Right kidney (tissue), 1 donor: ENCODE measurements around the gene MAP4K2.
A peak's percentile ranks its signal among the peaks of the same experiment; 100 is the strongest.

ENCODE experiments used
- DNase-seq: peaks from one replicate; pipeline ENCODE4 v3.0.0-alpha.2; 2016

Gene MAP4K2

DNA sequence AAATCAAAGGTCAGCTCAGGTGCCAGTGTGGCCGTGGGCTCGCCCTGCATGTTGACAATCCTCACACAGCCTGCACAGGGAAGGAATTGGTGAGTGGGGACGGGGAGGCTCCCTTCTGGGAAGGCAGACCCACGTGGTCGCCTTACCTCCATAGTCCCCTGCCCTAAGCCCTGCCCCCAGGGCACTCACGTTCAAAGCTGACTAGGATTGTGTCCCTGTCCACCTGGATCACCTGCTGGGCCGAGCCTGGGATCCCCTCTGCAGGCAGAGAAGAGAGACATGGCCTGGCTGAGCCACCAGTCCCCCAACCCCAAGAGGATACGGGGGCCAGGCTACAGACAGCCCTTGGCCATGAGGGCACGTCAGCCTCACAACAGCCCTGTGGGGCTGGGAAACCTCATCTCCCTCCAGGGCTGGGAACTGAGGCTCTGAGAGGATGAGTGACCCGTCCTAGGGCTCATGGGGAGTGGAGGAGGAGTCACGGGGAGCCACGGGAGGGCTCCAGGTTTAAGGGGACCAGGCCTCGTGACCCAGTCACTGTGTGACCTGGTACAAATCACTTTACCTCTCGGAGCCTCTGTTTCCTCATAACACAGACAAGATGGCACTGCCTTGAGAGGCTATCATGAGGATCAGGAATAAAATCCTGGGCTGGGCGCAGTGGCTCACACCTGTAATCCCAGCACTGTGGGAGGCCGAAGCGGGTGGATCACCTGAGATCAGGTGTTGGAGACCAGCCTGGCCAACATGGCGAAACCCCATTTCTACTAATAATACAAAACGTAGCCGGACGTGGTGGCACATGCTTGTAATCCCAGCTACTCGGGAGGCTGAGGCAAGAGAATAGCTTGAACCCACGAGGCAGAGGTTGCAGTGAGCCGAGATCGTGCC, 12.6 kb downstream of the MAP4K2 start:
- DNase-seq: no peak

DNA sequence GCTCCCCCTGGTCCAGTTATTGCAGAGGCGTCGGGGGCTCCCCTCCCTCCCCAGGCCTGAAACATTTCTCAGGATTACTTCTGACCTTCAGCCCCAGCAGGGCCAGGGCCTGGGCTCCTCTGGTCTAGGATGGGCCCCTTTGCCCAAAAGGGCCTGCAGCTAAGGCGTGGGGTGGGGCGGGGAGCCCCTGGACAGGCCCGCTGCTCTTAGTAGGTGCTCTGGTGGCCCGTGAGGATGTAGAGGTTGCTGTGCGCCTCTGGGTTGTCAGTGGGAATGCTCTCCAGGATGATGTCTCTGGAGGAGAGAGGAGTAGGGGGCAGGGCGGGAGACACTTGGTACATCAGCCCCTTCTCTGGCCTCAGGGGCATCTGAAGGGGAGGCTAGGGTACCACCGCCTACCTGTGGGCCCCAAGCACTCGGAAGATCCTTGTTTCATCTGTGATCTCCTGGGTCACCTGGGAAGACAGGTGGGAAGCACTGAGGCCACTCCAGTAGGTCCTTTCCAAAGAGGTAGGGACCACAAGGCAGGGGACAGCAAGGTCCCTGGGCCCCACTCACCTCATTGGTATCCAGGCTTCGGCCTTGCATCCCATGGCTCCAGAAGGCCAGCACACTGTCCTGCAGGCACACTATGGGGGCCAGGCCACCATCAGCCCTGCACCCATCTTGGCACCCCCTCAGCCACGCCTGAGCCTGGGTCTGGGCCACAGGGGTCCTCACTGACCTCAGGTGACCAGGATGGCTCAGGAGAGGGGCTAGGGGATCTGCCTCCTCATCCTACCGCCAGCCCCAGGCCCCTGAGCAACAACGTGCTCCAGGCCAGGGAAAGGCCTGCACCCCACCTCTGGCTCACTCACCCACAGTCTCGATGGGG, 13.4 kb downstream of the MAP4K2 start:
- no peak for DNase-seq

DNA sequence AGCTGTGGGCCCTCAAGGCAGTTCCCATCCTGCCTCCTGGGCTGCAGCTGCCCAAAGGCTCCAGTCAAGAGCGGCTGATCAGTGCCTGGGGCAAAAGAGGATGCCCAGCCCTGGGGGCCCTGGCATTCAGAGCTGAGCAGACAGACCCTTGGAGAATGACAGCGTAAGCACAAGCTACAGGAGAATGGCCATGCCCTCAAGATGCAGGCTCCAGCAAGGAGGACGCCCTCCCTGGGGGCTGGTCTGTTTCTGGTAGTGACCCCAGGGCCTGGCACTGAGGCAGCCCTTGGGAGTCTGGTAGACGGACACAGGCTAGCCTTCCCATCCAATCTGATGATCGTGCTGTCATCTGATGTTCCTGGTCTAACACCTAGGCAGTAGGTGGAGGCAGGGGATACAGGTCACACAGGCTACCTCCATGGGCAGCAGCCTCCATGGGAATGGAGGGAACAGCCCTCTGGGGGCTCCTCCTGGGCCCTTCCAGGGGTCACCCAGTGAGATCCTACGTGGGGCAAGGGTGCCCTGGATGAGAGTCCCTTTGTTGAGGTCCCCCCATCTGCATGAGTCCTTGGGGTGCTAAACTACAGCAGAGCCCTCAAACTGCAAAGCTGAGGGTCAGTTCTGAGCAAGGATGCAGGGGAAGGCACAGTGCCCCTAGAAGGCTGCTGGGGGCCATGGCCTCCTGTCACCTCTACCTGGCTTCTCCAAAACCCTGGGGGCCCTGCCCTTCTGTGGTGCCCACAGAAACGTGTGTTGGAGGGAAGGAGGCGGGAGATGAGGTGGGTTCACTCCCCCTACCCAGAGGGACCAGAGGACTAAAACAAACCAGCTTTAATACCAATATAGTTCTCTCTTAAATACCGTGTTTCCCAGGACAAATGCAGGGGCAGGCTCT, 14.4 kb downstream of the MAP4K2 start:
- no peak for DNase-seq

DNA sequence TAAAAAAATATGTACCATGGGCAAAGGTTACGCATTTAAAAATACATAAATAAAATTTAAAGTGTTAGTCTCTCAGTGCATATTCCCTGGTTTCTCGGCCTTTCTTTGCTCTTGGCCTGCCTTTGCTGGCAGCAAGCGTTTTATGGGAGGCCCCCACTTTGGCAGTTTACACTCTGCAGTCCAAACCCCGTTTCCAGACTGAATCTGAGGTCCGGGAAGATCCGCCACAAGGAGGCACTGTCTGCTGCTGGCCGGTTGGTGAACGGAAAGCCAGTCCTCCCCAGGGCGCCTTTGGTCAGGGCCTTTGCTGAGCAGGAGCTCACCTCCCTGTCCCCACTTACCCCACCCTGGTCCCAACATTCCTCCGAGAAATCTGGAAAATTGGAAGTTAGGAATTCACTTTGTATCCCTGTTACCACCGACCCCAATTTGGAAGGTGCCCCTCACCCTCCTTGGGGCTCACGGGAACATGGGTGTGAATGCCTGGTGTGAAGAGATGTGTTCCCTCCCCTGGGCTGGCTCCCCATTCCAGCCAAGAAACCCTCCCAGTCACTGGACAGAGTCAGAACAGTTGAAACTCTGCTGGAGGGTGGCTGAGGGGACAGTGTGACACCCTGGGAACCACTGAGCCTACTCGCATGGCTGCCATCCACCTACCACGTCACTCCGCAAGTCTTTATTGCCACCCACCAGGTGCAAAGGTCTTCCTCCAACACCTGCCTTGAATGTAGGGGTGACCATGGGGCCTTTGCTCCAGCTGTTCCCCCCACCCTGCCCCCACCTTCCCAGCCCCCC, 15.3 kb downstream of the MAP4K2 start:
- no peak for DNase-seq

DNA sequence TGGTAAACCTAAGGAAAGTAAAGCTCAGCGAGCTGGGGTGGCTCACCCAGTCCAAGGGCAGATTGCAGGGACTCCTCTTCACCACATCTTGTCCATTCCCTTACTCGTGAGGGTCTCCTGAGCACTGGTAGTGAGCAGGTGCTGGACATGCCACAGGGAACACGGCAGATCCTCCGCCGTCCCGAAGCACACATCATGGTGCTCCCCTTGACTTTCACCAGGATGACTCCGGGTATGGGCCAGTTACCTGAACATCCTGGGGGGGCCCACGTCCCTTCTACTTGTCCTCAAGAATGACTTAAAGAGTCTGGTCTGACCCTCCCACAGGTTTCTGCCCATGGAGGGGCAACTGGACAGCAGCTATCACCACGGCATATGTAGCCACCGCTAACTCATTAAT, 16.7 kb downstream of the MAP4K2 start:
- no peak for DNase-seq

DNA sequence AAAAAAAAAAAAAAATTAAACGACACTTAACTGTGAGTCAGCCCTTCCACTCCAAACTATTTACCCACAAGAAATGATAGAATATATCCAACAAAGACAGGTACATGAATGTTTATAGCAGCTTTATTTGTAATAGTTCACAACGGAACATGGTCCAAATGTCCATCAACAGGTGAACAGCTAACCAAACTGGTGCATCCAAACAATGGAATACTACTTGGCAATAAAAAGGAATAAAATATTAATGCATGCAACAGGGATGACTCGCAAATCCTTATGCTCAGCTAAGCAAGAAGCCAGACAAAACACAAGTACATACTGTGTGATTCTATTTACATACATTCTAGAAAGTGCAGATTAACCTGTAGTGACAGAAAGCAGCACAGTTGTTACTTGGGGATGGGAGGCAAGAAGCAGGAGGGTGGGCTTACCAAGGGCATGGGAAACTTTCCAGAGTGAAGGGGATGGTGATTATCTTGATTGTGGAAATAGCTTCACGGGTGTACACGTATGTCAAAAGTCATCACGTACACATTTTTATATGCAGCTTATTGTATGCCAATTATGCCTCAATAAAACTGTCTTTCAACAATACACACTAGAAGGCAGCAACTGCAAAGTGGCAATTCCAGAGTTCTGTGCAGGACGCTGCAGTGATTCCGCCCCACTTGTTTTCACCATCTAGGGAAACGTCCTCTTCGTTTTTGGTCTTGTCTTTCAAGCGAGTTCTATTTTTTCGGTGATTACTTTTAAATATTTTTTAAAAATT, 18.0 kb downstream of the MAP4K2 start:
- DNase-seq: no peak

DNA sequence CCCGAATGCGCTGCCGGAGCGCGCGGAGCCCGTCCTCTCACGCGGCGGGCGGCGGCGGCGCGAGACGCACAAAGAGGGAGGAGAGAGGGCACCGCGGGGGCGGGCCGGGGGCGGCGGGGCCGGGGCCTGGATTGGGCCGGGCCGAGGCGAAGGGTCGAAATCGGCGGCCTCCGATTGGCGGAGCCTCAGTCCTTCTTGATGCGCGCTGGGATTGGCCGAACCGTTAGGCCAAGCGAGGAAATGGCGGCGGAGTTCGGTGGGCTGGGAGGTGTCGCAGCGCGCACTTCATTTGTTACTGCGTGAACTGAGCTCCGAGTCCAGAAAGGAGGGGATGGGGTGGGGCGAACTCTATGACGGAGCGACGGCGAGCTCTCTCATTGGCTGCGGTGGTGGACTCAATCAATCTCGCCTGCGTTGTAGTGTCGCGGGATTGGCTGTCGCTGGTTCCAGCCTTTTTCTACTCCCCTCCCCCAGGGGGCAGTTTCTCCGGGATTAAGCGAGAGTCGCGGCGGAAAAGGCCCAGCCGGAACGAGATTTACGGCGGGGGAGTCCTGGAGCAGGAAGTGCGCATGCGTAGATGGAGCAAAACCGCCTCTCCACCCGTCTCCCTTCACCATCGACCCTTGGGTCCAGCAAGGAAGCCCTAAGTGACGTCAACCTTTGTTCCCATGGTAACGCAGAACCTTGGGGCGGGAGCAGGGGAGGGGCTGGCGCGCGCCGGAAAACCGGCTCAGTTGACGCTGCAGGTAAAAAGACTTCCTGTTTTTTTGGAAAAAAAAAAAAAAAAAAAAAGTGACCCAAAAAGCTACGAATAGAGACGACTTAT, 24.3 kb downstream of the MAP4K2 start, which contains the start of gene SF1:
SF1 (minus strand) TSS at position 70 of the 826 bp plus-strand sequence. CDS start 150 bp downstream, outside the sequence.
- DNase-seq: peak; percentile 94

DNA sequence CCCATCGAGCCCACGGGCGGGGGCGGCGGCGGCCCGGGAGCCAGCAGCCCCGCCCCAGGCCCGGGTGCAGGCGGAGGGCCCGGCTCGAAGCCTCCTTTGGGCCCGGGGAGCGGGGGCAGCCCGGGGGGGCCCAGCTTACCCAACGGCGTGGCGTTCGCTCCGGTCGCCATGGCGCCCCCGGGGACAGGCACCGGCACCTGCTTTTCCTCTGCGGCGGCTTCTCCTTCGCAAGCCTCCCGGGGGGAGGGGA, 24.9 kb downstream of the MAP4K2 start:
- DNase-seq: no peak

DNA sequence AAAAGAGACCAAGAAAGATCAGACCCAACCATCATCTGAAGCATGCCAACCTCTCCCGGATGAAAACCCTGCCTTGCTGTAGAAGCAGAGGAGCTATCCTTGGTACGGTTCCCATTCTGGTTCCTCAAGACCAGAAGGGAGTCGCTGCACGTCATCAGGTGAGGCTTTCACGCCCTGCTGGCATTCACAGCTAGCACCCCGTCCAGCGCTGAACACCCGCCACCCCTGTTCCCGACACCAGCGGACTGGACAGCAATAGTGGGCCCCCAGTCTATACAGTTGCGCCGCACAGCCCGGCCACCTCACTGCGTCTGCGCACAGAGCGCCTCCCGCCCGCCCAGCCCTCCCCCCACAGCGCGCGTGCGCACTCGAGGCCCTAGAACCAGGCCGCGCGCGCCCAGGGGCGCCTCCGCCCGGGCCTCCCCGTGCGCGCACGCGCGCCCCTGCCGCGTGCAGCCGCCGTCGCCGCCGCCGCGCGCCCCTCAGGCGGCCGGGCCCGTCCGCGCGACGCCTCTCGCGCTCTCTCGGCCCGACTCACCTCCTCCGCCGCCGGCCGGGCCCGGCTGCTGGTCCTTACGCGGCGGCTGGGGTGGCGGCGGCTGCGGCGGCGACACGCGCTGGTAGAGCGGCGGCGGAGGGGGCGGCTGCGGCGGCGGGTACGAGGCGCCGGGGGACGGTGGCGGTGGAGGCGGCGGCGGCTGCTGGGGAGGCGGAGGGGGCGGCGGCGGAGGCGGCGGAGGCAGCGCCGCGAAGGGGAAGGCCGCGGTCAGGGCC, 25.4 kb downstream of the MAP4K2 start:
- DNase-seq: peak; percentile 79

DNA sequence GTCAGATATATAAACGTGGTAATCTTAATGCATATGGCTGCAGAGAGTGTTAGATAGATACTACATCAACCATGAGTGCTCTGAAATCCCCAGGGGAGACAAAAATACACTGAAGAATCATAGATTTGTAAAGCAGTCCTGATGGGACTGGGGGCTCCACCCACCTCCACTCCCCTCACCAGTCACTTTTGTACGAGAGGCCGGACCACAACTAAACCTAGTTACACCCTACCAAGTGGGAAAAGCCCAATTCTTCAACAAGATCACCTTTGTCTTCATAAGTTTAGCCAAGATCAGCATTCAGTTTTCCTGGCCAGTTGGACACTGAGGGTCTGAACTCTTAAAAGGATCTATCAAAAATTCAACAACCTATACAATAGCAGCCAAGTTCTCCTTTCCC, 26.1 kb downstream of the MAP4K2 start:
- DNase-seq: no peak

DNA sequence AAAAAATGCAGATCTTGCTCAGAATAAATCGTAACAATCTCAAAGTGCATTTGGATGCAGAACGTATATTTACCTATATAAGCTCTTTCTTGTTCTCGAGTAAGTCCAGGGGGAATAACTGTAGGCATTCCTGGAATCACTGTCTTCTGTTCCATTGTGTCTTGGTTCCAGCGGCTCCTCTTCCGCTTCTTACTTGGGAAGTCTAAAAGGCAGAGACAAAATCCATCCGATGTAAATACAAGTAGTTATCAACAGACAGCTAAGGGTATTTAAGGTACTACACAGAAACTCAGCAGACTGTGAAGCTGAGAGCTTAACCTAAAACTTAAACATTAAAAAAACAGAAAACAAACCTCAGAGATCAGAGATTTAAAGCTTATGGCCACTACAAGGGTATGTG, 26.6 kb downstream of the MAP4K2 start:
- DNase-seq: no peak

DNA sequence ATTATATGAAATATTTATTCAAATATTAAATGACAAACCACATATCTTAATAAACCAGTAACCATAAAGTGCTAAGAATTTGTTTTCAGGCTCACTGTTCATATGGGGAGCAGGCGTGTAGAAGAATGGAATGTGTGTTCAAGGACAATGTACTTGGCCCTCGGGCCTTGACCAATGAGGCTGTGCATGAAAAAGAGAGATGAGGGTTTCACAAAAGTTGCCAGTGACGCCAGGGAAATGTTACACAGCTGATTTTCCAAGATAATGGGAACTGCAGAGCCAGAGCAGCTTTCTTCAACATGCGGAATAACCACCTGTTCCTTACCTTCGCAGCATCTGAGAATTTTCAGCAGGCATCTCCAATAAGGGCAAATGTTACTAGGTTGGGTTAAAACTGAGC, 28.9 kb downstream of the MAP4K2 start:
- no peak for DNase-seq

DNA sequence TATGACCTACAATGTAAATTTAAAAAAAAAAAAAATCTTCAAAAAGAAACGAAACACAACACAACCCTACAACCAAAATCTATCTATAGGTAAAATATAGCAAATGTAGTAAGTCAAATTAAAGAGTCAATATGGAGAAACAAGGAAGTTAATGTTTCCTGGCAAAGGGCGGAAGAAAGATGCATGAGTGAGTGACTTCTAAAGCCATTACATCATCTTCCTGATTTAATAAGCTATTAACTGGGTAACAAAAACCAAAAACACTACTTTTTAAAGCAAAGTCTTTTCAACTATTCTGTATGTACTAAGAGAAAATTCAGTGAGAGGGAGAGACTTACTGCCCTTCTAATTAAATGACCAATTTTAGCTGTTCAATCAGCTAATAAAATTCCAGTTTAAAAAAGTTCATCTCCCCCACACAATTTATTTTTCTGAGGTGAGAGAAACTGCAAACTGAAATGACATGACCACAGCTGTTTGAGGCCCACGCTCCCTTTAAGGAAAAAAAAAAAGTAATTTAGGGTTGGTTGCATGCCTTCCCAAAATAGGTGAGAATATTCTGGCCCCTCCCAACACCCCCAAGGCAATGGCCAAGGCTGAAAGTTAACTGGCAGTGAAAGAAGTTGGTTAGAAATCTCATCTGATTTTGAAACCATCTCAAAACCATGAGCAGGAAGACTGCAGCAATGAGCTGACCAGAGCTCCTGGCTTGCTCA, 30.6 kb downstream of the MAP4K2 start:
- no peak for DNase-seq

DNA sequence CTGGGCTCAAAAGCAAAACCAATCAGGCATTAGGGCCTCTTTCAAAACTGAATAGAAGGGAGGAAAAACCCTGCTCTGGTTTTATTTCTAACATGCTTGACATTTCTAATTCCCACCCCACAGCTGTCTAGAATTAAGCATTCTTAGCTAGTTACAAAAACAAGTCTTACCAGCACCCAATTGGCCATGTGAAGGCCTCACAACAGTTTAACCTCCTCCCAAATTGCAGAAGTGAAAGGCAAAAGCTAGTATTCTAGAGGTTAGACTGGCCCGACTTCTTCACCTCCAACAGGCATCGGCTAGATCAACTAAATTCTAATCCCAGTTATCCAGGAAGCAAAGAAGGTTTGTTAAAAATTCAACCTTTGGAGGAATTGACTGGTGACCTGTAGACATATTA, 31.2 kb downstream of the MAP4K2 start:
- no peak for DNase-seq

DNA sequence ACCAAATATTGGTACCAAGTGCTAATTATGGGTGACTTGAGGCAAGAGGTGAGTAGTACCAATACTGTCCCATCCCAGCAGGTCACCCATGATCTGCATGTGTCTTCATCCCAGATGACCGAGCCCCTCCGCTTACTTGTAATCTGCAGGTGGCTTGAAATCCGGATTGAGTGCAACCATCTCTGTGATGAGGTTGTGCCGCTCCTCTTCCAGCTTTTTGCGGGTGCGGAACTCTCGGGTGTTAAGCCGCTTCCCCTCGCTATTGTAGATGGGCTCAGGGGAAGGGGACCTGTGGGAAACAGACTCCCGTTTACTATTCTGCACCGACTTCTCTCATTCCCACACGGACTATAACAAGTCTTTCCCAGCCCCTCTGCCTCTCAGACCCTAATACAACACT, 32.9 kb downstream of the MAP4K2 start:
- DNase-seq: no peak

DNA sequence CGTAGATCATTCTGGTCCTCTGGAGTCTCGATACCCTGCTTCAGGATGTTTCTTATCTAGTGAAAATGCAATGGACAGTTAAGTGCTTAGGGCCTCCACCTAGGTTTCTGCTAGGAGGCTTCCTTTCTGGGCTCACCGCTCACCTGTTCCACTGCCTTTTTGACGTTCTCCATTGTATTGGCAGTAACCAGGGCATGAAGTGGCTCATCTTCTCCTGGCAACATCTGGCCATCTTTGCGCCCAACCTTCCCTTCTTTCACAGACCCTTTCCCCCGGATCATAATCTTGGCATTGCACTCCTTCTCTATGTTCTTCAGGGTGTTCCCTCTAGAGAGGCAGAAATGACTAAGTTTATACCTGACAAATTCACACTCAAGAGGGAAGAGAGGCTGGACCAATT, 33.7 kb downstream of the MAP4K2 start:
- DNase-seq: no peak

DNA sequence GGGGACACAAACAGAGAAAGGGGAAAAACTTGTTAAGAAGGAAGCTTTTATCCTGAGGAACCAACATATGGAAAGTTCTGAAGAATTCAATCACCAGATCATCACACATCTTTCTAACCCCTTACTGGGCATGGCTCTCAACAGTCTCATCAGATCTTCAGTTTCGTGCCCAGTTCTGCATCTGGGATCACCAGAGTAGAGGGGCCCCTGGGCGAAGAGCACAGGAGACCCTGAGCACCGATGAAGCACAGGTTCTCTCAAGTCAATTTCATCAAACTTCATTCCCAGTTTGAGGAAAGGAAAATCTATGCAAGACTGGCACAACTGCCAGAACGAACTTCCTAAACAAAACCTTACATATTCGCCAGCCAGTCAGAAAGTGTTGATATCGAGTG, 34.7 kb downstream of the MAP4K2 start:
- no peak for DNase-seq
